Prostate gland (tissue), 2 donors: ENCODE data around the gene TCF12.

Source experiments
- CTCF ChIP-seq, 4 experiments: fragments of 200-600 bp in 2 of 4; fragments of 450-650 bp in 2 of 4; sonication (generic) in 2 of 4; IDR thresholded peaks; 1 replicate in 3 of 4; 2 replicates in 1 of 4; pipeline ENCODE4 v1.5.1; 2016 to 2019; ENCODE audit warnings: antibody characterized with exemption in 4 of 4, mild to moderate bottlenecking in 2 of 4, moderate library complexity in 2 of 4
- POLR2A ChIP-seq: fragments of 450-650 bp; IDR thresholded peaks from one replicate; pipeline ENCODE4 v1.6.1; 2016; ENCODE audit warnings: antibody characterized with exemption, mild to moderate bottlenecking
- POLR2AphosphoS5 ChIP-seq: sonication (generic); formaldehyde crosslinking; IDR thresholded peaks from one replicate; pipeline ENCODE4 v1.6.1; 2017; ENCODE audit warnings: antibody characterized with exemption

GRCh38 chr15:57143511-57144078 is 225.2 kb downstream of the TCF12 start:
- TF ChIP-seq CTCF (IDR thresholded peaks at IDR 0.05) = no peak
- TF ChIP-seq POLR2AphosphoS5 = no peak
- no peak for TF ChIP-seq POLR2A
